Uterus (tissue), 4 donors: Measurements from ENCODE around the gene MCTP1. TPM values are rescaled to one million over a fixed set of nuclear protein-coding genes. Genes with fewer than 3 reads are reported as not detected.

Source experiments
- DNase-seq, 2 donors: peaks; one replicate each; pipeline ENCODE4 v3.0.0-alpha.2; 2019 to 2020
- H3K27ac ChIP-seq, 2 donors: fragments of 200-600 bp; sonication (generic); 1 replicate in 1 of 2; 2 replicates in 1 of 2; pipeline ENCODE4 v1.5.1; 2016 to 2018
- H3K27me3 ChIP-seq, 2 donors: fragments of 200-600 bp; sonication (generic); one replicate each; pipeline ENCODE4 v1.5.1; 2018 to 2019; ENCODE audit warnings: control low read depth in 1 of 2
- H3K36me3 ChIP-seq, 2 donors: fragments of 200-600 bp; sonication (generic); one replicate each; pipeline ENCODE4 v1.5.1; 2019; ENCODE audit warnings: control low read depth in 1 of 2
- H3K4me1 ChIP-seq, 2 donors: fragments of 200-600 bp; sonication (generic); one replicate each; pipeline ENCODE4 v1.5.1; 2018 to 2019; ENCODE audit warnings: control low read depth in 1 of 2
- H3K4me3 ChIP-seq, 2 donors: fragments of 200-600 bp; sonication (generic); 1 replicate in 1 of 2; 2 replicates in 1 of 2; pipeline ENCODE4 v1.5.1; 2018 to 2019; ENCODE audit warnings: mild to moderate bottlenecking in 1 of 2
- H3K9me3 ChIP-seq, 2 donors: fragments of 200-600 bp; sonication (generic); one replicate each; pipeline ENCODE4 v1.5.1; 2019; ENCODE audit warnings: control low read depth in 1 of 2
- POLR2A ChIP-seq, 2 donors: fragments of 450-650 bp; IDR thresholded peaks; one replicate each; pipeline ENCODE4 v1.6.1; 2016; ENCODE audit warnings: antibody characterized with exemption in 2 of 2, mild to moderate bottlenecking in 1 of 2, moderate library complexity in 1 of 2
- intact Hi-C: fragments of 100-400 bp; cut with DNase I; formaldehyde crosslinking; loops from one replicate; pipeline ENCODE4 v1.15.1; 2023; ENCODE audit warnings: low total_unique reads
- total RNA-seq, 4 donors: library from RNA; depleted of rRNA in 3 of 4; stranded (reverse); fragments of >200 nt in 3 of 4; gene quantifications; one replicate each; pipeline versions ENCODE4 v1.1.0 to v1.2.4, GENCODE V29; 2014 to 2023
- TF ChIP-seq, protein P1 (sequence below), 4 experiments: fragments of 200-600 bp in 2 of 4; fragments of 450-650 bp in 2 of 4; sonication (generic) in 2 of 4; IDR thresholded peaks; one replicate each; pipeline ENCODE4 v1.5.1; 2016 to 2019; ENCODE audit warnings: antibody characterized with exemption in 4 of 4, mild to moderate bottlenecking in 2 of 4, moderate library complexity in 1 of 4
- donor health status: DM: yes; HTN: yes; CAD: no.

MCTP1 gene
- total RNA-seq, 4 donors from 2014 or later = 25.3 to 114 (median 27.6) TPM

DNA sequence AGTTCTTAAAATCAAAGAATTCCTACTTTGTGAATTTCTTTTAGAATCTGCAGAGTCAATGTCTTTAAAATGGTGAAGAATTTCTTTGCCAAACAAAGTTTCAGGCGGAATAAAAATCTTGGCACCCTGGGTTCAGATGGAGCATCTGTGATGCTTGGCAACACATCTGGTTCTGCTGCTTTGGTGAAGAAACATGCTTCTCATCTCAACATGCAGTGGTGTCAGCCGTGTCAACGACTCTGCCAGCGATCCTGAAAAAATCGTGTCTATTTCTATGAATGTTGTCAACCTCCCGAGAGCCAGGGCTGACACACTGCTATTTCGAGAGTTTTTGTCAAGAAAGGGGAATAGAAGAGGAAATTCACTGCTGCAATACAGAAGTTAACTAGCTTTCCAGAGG lies 514.9 kb downstream of the MCTP1 start:
- Histone ChIP-seq H3K4me3 (no peak overlapping the region), H3K27me3 (no peaks in the 10 kb centered on the region), H3K27ac (no peak overlapping the region), H3K36me3 (no peaks in the 10 kb centered on the region), H3K9me3 (no peaks in the 10 kb centered on the region), H3K4me1 (no peaks in the 10 kb centered on the region)
- DNase-seq = no peak
- TF ChIP-seq, protein P1, sequence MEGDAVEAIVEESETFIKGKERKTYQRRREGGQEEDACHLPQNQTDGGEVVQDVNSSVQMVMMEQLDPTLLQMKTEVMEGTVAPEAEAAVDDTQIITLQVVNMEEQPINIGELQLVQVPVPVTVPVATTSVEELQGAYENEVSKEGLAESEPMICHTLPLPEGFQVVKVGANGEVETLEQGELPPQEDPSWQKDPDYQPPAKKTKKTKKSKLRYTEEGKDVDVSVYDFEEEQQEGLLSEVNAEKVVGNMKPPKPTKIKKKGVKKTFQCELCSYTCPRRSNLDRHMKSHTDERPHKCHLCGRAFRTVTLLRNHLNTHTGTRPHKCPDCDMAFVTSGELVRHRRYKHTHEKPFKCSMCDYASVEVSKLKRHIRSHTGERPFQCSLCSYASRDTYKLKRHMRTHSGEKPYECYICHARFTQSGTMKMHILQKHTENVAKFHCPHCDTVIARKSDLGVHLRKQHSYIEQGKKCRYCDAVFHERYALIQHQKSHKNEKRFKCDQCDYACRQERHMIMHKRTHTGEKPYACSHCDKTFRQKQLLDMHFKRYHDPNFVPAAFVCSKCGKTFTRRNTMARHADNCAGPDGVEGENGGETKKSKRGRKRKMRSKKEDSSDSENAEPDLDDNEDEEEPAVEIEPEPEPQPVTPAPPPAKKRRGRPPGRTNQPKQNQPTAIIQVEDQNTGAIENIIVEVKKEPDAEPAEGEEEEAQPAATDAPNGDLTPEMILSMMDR (IDR thresholded peaks at IDR 0.05) = no peak
- TF ChIP-seq POLR2A (IDR thresholded peaks at IDR 0.05) = no peak
- intact Hi-C loops = no loop called here

DNA sequence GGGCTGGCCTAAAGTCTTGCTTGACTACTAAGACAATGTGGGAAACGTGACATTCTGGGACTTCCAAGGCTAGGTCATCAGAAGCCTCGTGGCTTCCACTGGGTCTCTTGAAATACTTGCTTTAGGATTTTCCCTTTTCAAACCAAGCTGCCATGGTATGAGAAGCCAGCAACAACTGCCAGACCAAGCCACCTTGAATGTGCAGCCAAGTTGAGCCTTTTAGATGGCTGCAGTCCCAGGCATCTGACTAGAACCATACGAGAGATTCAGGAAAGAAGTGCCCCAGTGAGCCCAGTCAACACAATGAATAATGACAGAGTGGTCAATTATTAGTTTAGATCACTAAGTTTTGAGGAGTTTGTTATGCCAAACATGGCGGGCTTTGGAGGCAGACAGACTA lies 523.1 kb downstream of the MCTP1 start:
- DNase-seq = no peak
- intact Hi-C loops = no loop called here
- Histone ChIP-seq H3K4me1 (no peaks in the 10 kb centered on the region), H3K27me3 (no peaks in the 10 kb centered on the region), H3K36me3 (no peaks in the 10 kb centered on the region), H3K4me3 (no peak overlapping the region), H3K27ac (no peak overlapping the region), H3K9me3 (no peaks in the 10 kb centered on the region)
- no peak for TF ChIP-seq POLR2A (IDR thresholded peaks at IDR 0.05)
- TF ChIP-seq, protein P1 (IDR thresholded peaks at IDR 0.05) = no peak

DNA sequence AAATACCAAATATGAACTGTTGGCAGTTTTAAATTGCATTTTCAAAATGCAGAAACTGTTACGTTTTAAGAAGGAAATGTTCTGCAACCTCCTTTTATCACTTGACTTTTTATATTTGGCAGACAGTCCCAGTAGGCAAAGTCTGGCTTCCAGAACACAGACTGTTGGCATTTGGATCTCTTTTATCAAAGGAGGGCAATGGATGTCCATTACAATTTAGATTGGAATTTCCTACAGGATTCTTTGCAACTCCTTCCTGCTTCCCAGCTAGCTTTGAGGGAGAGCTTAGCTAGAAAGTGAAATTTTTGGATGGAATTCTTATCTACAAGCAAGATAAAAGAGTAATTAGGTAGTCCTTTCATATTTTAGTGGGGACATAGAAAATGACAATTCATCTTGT lies 523.8 kb downstream of the MCTP1 start:
- Histone ChIP-seq H3K36me3 (no peaks in the 10 kb centered on the region), H3K27me3 (no peaks in the 10 kb centered on the region), H3K27ac (no peak overlapping the region), H3K9me3 (no peaks in the 10 kb centered on the region), H3K4me1 (no peaks in the 10 kb centered on the region), H3K4me3 (no peak overlapping the region)
- no peak for TF ChIP-seq POLR2A (IDR thresholded peaks at IDR 0.05)
- TF ChIP-seq, protein P1 (IDR thresholded peaks at IDR 0.05) = no peak
- no peak for DNase-seq
- intact Hi-C loops = no loop called here

DNA sequence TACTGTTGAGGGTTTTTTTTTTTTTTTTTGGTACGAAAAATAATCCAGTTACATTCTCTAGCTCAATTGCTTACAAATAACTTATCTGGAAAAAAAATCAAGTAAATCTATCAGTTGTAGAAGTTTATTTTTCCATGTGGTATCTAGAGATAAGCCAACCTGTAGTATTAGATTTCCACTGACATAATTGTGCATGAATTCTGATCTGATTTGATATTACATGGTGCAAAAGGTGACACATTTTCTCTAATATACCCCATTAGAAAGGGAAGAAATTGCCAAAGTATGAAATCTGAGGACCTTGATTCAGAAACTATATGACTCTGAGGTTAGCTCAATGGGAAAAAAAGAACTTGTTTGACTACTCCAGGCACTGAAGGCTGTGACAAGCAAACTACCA lies 524.9 kb downstream of the MCTP1 start:
- TF ChIP-seq, protein P1 (IDR thresholded peaks at IDR 0.05) = no peak
- TF ChIP-seq POLR2A (IDR thresholded peaks at IDR 0.05) = no peak
- Histone ChIP-seq H3K36me3 (no peaks in the 10 kb centered on the region), H3K9me3 (no peaks in the 10 kb centered on the region), H3K27me3 (no peaks in the 10 kb centered on the region), H3K4me1 (no peaks in the 10 kb centered on the region), H3K27ac (no peak overlapping the region), H3K4me3 (no peak overlapping the region)
- DNase-seq = no peak
- intact Hi-C loops = no loop called here

DNA sequence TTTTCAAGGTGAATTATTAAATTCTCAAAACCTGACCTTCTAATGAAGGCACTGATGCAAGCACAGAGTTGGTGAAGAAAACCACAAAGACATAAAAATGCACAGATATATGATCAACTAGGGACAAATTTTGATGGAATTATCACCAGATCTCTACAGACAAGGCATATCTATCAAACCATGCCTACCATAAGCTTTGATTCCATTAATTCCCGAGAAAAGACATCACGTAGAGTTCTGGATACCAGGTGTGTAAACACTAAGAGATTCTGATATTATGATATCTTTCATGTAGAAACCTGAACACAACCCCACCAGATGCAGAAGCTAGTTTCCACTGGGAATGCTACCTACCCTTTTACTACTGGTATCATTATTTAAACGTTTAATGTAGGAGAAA lies 525.9 kb downstream of the MCTP1 start:
- intact Hi-C loops = no loop called here
- Histone ChIP-seq H3K4me1 (no peaks in the 10 kb centered on the region), H3K9me3 (no peaks in the 10 kb centered on the region), H3K36me3 (no peaks in the 10 kb centered on the region), H3K27ac (no peak overlapping the region), H3K4me3 (no peak overlapping the region), H3K27me3 (no peaks in the 10 kb centered on the region)
- no peak for DNase-seq
- TF ChIP-seq POLR2A (IDR thresholded peaks at IDR 0.05) = no peak
- TF ChIP-seq, protein P1 (IDR thresholded peaks at IDR 0.05) = no peak
